Neural crest cell (in vitro differentiated cells): ENCODE measurements around the gene ZNF536. TPM values are rescaled to one million over a fixed set of nuclear protein-coding genes. Genes with fewer than 3 reads are reported as not detected.

ENCODE experiments used
- DNase-seq: peaks from one replicate; pipeline ENCODE4 v3.0.0; 2021; ENCODE audit warnings: low read depth, mixed read lengths, low spot score
- H3K27ac Mint-ChIP-seq: one replicate; pipeline ENCODE4 v1.8.0; 2021; ENCODE audit warnings: mild to moderate bottlenecking, mixed read lengths; ENCODE audit not compliant: unreplicated experiment
- H3K27me3 Mint-ChIP-seq: 2 replicates; pipeline ENCODE4 v1.8.0; 2021; ENCODE audit warnings: low read depth, mild to moderate bottlenecking, mixed read lengths
- H3K36me3 Mint-ChIP-seq: 2 replicates; pipeline ENCODE4 v1.8.0; 2021; ENCODE audit warnings: low read depth, mild to moderate bottlenecking, mixed read lengths
- H3K4me1 Mint-ChIP-seq: 2 replicates; pipeline ENCODE4 v1.8.0; 2021; ENCODE audit warnings: mixed read lengths
- H3K4me3 Mint-ChIP-seq: one replicate; pipeline ENCODE4 v1.8.0; 2021; ENCODE audit warnings: mild to moderate bottlenecking, mixed read lengths
- H3K9me3 Mint-ChIP-seq: 2 replicates; pipeline ENCODE4 v1.8.0; 2021; ENCODE audit warnings: mixed read lengths
- total RNA-seq: library from RNA; stranded (reverse); gene quantifications from 2 replicates; pipeline ENCODE4 v1.2.1, GENCODE V29; 2021
- TF ChIP-seq, protein P1 (sequence below): fragments of 200-600 bp; sonication (generic); conservative IDR thresholded peaks from 2 replicates; pipeline ENCODE4 v1.5.0; 2021; ENCODE audit warnings: antibody characterized with exemption, mild to moderate bottlenecking

ZNF536 gene
- total RNA-seq, 1 donor from 2014 or later, result 22.0 TPM

DNA sequence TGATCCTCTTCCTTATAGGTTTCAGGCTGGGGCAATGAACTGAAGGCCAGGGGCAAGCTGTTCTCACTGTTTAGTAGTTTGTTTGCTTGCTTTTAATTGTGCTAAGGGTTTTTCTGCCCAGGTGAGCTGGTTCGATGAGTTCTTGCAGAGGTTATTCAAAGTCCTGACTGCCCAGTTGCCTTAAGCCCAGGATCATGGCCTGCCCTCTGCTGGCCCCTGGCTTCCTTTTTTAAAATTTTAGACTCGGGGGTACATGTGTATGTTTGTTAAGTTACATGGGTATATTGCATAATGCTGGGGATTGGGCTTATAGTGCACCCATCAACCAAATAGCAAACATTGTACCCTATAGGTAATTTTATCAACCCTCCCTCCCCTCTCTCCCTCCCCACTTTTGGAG lies 65.7 kb downstream of the ZNF536 start:
- Mint-ChIP-seq H3K27ac (no peak overlapping the region), H3K4me1 (peaks cover 4% of the 10 kb centered on the region), H3K9me3 (peaks cover 2% of the 10 kb centered on the region), H3K4me3 (no peak overlapping the region), H3K27me3 (no peaks in the 10 kb centered on the region), H3K36me3 (no peaks in the 10 kb centered on the region)
- DNase-seq, result no peak
- TF ChIP-seq, protein P1, sequence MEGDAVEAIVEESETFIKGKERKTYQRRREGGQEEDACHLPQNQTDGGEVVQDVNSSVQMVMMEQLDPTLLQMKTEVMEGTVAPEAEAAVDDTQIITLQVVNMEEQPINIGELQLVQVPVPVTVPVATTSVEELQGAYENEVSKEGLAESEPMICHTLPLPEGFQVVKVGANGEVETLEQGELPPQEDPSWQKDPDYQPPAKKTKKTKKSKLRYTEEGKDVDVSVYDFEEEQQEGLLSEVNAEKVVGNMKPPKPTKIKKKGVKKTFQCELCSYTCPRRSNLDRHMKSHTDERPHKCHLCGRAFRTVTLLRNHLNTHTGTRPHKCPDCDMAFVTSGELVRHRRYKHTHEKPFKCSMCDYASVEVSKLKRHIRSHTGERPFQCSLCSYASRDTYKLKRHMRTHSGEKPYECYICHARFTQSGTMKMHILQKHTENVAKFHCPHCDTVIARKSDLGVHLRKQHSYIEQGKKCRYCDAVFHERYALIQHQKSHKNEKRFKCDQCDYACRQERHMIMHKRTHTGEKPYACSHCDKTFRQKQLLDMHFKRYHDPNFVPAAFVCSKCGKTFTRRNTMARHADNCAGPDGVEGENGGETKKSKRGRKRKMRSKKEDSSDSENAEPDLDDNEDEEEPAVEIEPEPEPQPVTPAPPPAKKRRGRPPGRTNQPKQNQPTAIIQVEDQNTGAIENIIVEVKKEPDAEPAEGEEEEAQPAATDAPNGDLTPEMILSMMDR, result no peak

DNA sequence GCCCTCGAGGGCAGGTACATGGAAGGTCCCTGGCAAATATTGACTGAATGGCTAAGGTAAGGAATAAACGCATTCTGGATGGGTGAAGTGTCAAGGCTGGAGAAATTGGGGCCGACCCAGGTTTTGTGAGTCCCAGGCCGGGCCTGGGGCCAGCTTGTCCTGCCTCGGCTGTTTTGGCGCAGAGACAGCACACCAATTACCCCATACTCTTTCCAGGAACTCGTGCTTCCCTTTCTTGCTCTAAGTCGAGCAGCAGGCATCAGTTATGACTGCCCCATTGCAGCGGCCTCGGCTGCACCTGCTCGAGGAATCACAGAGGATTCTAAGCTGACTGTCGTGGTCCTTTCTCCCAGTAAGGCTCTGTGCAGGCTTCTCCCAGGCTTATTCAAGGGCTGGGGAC lies 67.1 kb downstream of the ZNF536 start:
- Mint-ChIP-seq H3K9me3 (peaks cover 2% of the 10 kb centered on the region), H3K27ac (no peak overlapping the region), H3K27me3 (no peaks in the 10 kb centered on the region), H3K4me1 (peaks cover 4% of the 10 kb centered on the region), H3K36me3 (no peaks in the 10 kb centered on the region), H3K4me3 (no peak overlapping the region)
- TF ChIP-seq, protein P1, result no peak
- no peak for DNase-seq

DNA sequence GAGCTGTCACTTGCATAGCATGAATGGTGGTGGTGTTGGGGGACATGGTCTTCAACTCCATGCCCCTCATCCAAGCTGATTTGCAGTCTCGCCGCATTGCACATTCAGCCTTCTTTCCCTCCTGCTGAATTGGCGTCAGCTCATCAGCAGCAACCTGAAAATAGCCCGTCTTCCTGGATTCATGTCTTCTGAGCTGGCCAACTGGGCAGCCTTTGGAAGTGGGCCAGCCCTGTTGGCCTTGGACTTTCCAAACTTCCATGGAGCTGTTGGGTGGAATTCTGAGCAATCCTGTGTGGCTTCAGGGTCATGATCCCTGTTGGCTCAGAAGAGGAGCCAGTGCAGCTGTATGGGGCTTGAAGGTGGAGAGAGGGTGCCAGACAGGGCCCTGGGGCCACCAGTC lies 68.8 kb downstream of the ZNF536 start:
- TF ChIP-seq, protein P1, result no peak
- Mint-ChIP-seq H3K36me3 (no peaks in the 10 kb centered on the region), H3K27me3 (no peaks in the 10 kb centered on the region), H3K27ac (no peak overlapping the region), H3K4me3 (no peak overlapping the region), H3K4me1 (peaks cover 4% of the 10 kb centered on the region), H3K9me3 (peaks cover 2% of the 10 kb centered on the region)
- no peak for DNase-seq

DNA sequence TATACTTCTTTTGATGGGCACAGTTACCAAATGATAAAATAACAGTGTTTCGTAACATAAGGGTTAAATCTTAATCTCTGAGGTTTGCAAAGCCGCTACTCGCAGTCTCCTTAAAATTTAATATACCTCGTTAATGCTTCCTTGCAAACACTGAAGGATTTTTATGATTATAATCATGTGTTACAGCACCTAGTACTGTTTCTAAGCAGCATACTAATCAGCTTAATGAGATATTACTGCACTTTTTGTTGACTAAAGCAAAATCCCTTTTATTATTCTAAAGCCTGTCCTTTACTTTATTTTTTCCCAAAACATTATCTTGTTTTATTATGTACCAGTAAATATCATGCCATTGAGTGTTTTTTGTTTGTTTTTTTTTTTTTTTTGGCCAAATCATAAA lies 70.5 kb downstream of the ZNF536 start:
- no peaks in the 10 kb centered on the region for H3K9me3 Mint-ChIP-seq
- no peak for DNase-seq
- no peaks in the 10 kb centered on the region for H3K27me3 Mint-ChIP-seq
- H3K27ac Mint-ChIP-seq, result no peak overlapping the region
- TF ChIP-seq, protein P1, result no peak
- peaks cover 15% of the 10 kb centered on the region for H3K4me1 Mint-ChIP-seq
- H3K36me3 Mint-ChIP-seq, result no peaks in the 10 kb centered on the region
- H3K4me3 Mint-ChIP-seq, result no peak overlapping the region

DNA sequence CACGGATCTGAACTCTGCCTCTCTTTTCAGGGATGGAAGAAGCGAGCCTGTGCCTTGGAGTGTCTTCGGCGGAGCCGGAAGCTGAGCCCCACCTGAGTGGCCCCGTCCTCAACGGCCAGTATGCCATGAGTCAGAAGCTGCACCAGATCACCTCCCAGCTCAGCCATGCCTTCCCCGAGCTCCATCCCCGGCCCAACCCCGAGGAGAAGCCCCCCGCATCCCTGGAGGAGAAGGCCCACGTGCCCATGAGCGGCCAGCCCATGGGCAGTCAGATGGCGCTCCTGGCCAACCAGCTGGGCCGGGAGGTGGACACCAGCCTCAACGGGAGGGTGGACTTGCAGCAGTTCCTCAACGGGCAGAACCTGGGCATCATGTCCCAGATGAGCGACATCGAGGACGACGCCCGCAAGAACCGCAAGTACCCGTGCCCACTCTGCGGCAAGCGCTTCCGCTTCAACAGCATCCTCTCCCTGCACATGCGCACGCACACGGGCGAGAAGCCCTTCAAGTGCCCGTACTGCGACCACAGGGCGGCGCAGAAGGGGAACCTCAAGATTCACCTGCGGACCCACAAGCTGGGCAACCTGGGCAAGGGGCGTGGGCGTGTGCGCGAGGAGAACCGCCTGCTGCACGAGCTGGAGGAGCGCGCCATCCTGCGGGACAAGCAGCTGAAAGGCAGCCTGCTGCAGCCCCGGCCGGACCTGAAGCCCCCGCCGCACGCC lies 71.5 kb downstream of the ZNF536 start:
- no peak for DNase-seq
- Mint-ChIP-seq H3K27me3 (no peaks in the 10 kb centered on the region), H3K4me3 (no peak overlapping the region), H3K9me3 (no peaks in the 10 kb centered on the region), H3K36me3 (no peaks in the 10 kb centered on the region), H3K4me1 (peaks cover 25% of the 10 kb centered on the region), H3K27ac (no peak overlapping the region)
- TF ChIP-seq, protein P1, result no peak
